ENCODE results near the gene ERAP2.

Gene ERAP2

GRCh38 chr5:96963267-96963666 is 87.0 kb downstream of the ERAP2 start:
- peak; percentile 96 for DNase-seq (ENCODE audit: low read depth)

- no peak for DNase-seq (ENCODE audit: low read depth)
Observed at GRCh38 chr5:96966801-96967200, 90.5 kb downstream of the ERAP2 start.

- DNase-seq (ENCODE audit: low read depth), result no peak
Observed at GRCh38 chr5:96967400-96967799, 91.1 kb downstream of the ERAP2 start.

DNA sequence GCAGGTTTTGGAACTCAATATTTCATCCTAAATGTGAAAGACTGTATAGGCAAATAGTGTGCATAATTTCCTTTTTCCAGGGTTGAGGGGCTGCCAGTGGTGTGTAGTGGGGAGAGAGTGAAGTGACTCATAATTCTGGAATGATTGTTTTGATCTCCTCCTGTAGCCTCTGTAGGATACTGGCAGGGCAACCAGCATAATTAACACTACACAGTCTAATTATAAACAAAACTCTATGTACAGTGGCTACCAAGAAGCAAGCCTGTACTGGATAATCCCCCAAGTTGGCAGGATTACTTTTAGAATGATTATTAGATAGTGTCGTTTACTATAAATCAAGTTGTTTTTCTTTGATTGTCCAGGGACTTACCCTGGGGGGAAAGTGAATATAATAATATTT is 91.8 kb downstream of the ERAP2 start:
- no peak for DNase-seq (ENCODE audit: low read depth)

DNA sequence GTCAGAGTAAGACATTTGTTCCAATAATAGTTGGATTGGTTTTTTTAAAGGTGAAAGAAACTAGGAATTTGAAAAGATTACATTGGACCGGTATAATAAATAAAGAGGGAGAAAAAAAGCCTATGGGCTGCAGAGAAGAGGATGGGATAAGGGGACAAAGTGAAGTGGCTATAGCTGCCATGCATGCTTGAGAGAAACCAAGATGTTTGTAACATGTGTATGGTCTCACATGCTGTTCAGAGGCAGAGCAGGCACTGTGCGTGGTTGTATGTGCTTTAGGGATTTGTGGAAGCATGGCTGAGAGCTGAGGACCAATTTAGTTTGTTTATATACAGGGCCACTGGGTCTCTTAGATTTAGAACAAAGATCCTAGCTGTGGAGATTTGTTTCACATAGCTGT is 92.3 kb downstream of the ERAP2 start:
- no peak for DNase-seq (ENCODE audit: low read depth)

All from stromal cell of bone marrow (primary cell).